Measurements from ENCODE around the gene TSKS.

Gene TSKS

GRCh38 chr19:49749771-49750170, 13.3 kb downstream of the TSKS start:
- H3K27me3 ChIP-seq (ENCODE audit: control insufficient read depth, insufficient read depth, low read length, poor library complexity, severe bottlenecking), result no peaks in the 10 kb centered on the region
- H3K4me1 ChIP-seq (ENCODE audit: control insufficient read depth, insufficient read depth, low read length), result no peaks in the 10 kb centered on the region
- no peak overlapping the region for H3K27ac ChIP-seq (ENCODE audit: insufficient read depth, low read depth, low read length, poor library complexity, severe bottlenecking)
- H3K9me3 ChIP-seq (ENCODE audit: control insufficient read depth, low read length), result no peaks in the 10 kb centered on the region
- WGBS, 2 experiments, result 87 to 88% methylated on average over 1 of the region's 1 CpG
- H3K4me3 ChIP-seq (ENCODE audit: insufficient read depth, low read depth, low read length), result no peak overlapping the region
- no peaks in the 10 kb centered on the region for H3K36me3 ChIP-seq (ENCODE audit: control insufficient read depth, insufficient read depth, low read length)

GRCh38 chr19:49749055-49749716, 13.9 kb downstream of the TSKS start:
- 86 to 88% methylated on average over 6 of the region's 6 CpGs for WGBS, 2 experiments
- no peaks in the 10 kb centered on the region for H3K4me1 ChIP-seq (ENCODE audit: control insufficient read depth, insufficient read depth, low read length)
- no peak overlapping the region for H3K4me3 ChIP-seq (ENCODE audit: insufficient read depth, low read depth, low read length)
- H3K27ac ChIP-seq (ENCODE audit: insufficient read depth, low read depth, low read length, poor library complexity, severe bottlenecking), result no peak overlapping the region
- H3K27me3 ChIP-seq (ENCODE audit: control insufficient read depth, insufficient read depth, low read length, poor library complexity, severe bottlenecking), result no peaks in the 10 kb centered on the region
- no peaks in the 10 kb centered on the region for H3K36me3 ChIP-seq (ENCODE audit: control insufficient read depth, insufficient read depth, low read length)
- H3K9me3 ChIP-seq (ENCODE audit: control insufficient read depth, low read length), result no peaks in the 10 kb centered on the region

- WGBS, 2 experiments, result 84 to 85% methylated on average over 52 of the region's 52 CpGs
- Histone ChIP-seq H3K27me3 (ENCODE audit: control insufficient read depth, insufficient read depth, low read length, poor library complexity, severe bottlenecking) (no peaks in the 10 kb centered on the region), H3K27ac (ENCODE audit: insufficient read depth, low read depth, low read length, poor library complexity, severe bottlenecking) (no peak overlapping the region), H3K4me1 (ENCODE audit: control insufficient read depth, insufficient read depth, low read length) (no peaks in the 10 kb centered on the region), H3K4me3 (ENCODE audit: insufficient read depth, low read depth, low read length) (no peak overlapping the region), H3K9me3 (ENCODE audit: control insufficient read depth, low read length) (no peaks in the 10 kb centered on the region), H3K36me3 (ENCODE audit: control insufficient read depth, insufficient read depth, low read length) (no peaks in the 10 kb centered on the region)
Observed at GRCh38 chr19:49746206-49746958, 16.7 kb downstream of the TSKS start.

GRCh38 chr19:49744946-49745381, 18.1 kb downstream of the TSKS start:
- Histone ChIP-seq H3K27me3 (ENCODE audit: control insufficient read depth, insufficient read depth, low read length, poor library complexity, severe bottlenecking) (no peaks in the 10 kb centered on the region), H3K4me1 (ENCODE audit: control insufficient read depth, insufficient read depth, low read length) (no peaks in the 10 kb centered on the region), H3K4me3 (ENCODE audit: insufficient read depth, low read depth, low read length) (no peak overlapping the region), H3K9me3 (ENCODE audit: control insufficient read depth, low read length) (no peaks in the 10 kb centered on the region), H3K36me3 (ENCODE audit: control insufficient read depth, insufficient read depth, low read length) (no peaks in the 10 kb centered on the region), H3K27ac (ENCODE audit: insufficient read depth, low read depth, low read length, poor library complexity, severe bottlenecking) (no peak overlapping the region)
- WGBS, 2 experiments, result 94 to 96% methylated on average over 23 of the region's 23 CpGs

- H3K27ac ChIP-seq (ENCODE audit: insufficient read depth, low read depth, low read length, poor library complexity, severe bottlenecking), result no peak overlapping the region
- H3K4me1 ChIP-seq (ENCODE audit: control insufficient read depth, insufficient read depth, low read length), result no peaks in the 10 kb centered on the region
- H3K27me3 ChIP-seq (ENCODE audit: control insufficient read depth, insufficient read depth, low read length, poor library complexity, severe bottlenecking), result no peaks in the 10 kb centered on the region
- no peak overlapping the region for H3K4me3 ChIP-seq (ENCODE audit: insufficient read depth, low read depth, low read length)
- no peaks in the 10 kb centered on the region for H3K36me3 ChIP-seq (ENCODE audit: control insufficient read depth, insufficient read depth, low read length)
- no peaks in the 10 kb centered on the region for H3K9me3 ChIP-seq (ENCODE audit: control insufficient read depth, low read length)
- WGBS, 2 experiments, result 91 to 93% methylated on average over 9 of the region's 9 CpGs
Observed at GRCh38 chr19:49741210-49741844, 21.8 kb downstream of the TSKS start.

GRCh38 chr19:49739933-49740332, 23.2 kb downstream of the TSKS start:
- WGBS, 2 experiments, result 91 to 92% methylated on average over 10 of the region's 10 CpGs
- no peaks in the 10 kb centered on the region for H3K36me3 ChIP-seq (ENCODE audit: control insufficient read depth, insufficient read depth, low read length)
- H3K4me1 ChIP-seq (ENCODE audit: control insufficient read depth, insufficient read depth, low read length), result no peaks in the 10 kb centered on the region
- H3K9me3 ChIP-seq (ENCODE audit: control insufficient read depth, low read length), result no peaks in the 10 kb centered on the region
- no peaks in the 10 kb centered on the region for H3K27me3 ChIP-seq (ENCODE audit: control insufficient read depth, insufficient read depth, low read length, poor library complexity, severe bottlenecking)
- H3K27ac ChIP-seq (ENCODE audit: insufficient read depth, low read depth, low read length, poor library complexity, severe bottlenecking), result no peak overlapping the region
- no peak overlapping the region for H3K4me3 ChIP-seq (ENCODE audit: insufficient read depth, low read depth, low read length)

- no peak overlapping the region for H3K27ac ChIP-seq (ENCODE audit: insufficient read depth, low read depth, low read length, poor library complexity, severe bottlenecking)
- no peaks in the 10 kb centered on the region for H3K27me3 ChIP-seq (ENCODE audit: control insufficient read depth, insufficient read depth, low read length, poor library complexity, severe bottlenecking)
- no peaks in the 10 kb centered on the region for H3K36me3 ChIP-seq (ENCODE audit: control insufficient read depth, insufficient read depth, low read length)
- no peaks in the 10 kb centered on the region for H3K4me1 ChIP-seq (ENCODE audit: control insufficient read depth, insufficient read depth, low read length)
- 85 to 95% methylated on average over 1 of the region's 1 CpG for WGBS, 2 experiments
- H3K4me3 ChIP-seq (ENCODE audit: insufficient read depth, low read depth, low read length), result no peak overlapping the region
- H3K9me3 ChIP-seq (ENCODE audit: control insufficient read depth, low read length), result no peaks in the 10 kb centered on the region
Observed at GRCh38 chr19:49739098-49739497, 24.0 kb downstream of the TSKS start.

GRCh38 chr19:49738268-49738667, 24.8 kb downstream of the TSKS start:
- no peak overlapping the region for H3K27ac ChIP-seq (ENCODE audit: insufficient read depth, low read depth, low read length, poor library complexity, severe bottlenecking)
- no peaks in the 10 kb centered on the region for H3K9me3 ChIP-seq (ENCODE audit: control insufficient read depth, low read length)
- no peak overlapping the region for H3K4me3 ChIP-seq (ENCODE audit: insufficient read depth, low read depth, low read length)
- no peaks in the 10 kb centered on the region for H3K36me3 ChIP-seq (ENCODE audit: control insufficient read depth, insufficient read depth, low read length)
- H3K27me3 ChIP-seq (ENCODE audit: control insufficient read depth, insufficient read depth, low read length, poor library complexity, severe bottlenecking), result no peaks in the 10 kb centered on the region
- H3K4me1 ChIP-seq (ENCODE audit: control insufficient read depth, insufficient read depth, low read length), result no peaks in the 10 kb centered on the region
- WGBS, 2 experiments, result 89 to 95% methylated on average over 4 of the region's 4 CpGs

GRCh38 chr19:49730166-49730565, 32.9 kb downstream of the TSKS start:
- H3K9me3 ChIP-seq (ENCODE audit: control insufficient read depth, low read length), result no peaks in the 10 kb centered on the region
- no peaks in the 10 kb centered on the region for H3K36me3 ChIP-seq (ENCODE audit: control insufficient read depth, insufficient read depth, low read length)
- H3K4me3 ChIP-seq (ENCODE audit: insufficient read depth, low read depth, low read length), result no peak overlapping the region
- 93 to 97% methylated on average over 5 of the region's 5 CpGs for WGBS, 2 experiments
- H3K27ac ChIP-seq (ENCODE audit: insufficient read depth, low read depth, low read length, poor library complexity, severe bottlenecking), result no peak overlapping the region
- H3K4me1 ChIP-seq (ENCODE audit: control insufficient read depth, insufficient read depth, low read length), result no peaks in the 10 kb centered on the region
- H3K27me3 ChIP-seq (ENCODE audit: control insufficient read depth, insufficient read depth, low read length, poor library complexity, severe bottlenecking), result no peaks in the 10 kb centered on the region
